ENCODE data around the gene FERMT2.

The FERMT2 gene

DNA sequence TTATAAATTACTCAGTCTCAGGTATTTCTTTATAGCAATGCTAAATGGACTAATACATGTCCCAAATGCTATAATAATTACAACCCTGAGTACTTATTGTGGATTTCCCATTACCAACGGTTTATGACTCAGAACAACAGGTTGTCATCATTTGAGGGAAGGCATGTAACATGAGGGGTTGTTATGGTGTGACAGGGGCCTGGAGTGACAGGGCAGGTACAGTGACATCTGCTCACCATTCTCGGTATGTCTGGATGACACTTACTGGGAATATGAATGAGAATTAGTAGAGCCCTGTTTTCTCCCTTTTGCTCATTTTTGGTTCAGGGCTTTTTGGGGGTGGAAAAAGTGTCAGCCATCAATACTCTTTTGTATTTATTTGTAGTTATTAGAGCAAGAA, 36.2 kb upstream of the FERMT2 start:
- no peak for DNase-seq (ENCODE audit: extremely low read depth, low read depth)
- TF ChIP-seq, protein P1, sequence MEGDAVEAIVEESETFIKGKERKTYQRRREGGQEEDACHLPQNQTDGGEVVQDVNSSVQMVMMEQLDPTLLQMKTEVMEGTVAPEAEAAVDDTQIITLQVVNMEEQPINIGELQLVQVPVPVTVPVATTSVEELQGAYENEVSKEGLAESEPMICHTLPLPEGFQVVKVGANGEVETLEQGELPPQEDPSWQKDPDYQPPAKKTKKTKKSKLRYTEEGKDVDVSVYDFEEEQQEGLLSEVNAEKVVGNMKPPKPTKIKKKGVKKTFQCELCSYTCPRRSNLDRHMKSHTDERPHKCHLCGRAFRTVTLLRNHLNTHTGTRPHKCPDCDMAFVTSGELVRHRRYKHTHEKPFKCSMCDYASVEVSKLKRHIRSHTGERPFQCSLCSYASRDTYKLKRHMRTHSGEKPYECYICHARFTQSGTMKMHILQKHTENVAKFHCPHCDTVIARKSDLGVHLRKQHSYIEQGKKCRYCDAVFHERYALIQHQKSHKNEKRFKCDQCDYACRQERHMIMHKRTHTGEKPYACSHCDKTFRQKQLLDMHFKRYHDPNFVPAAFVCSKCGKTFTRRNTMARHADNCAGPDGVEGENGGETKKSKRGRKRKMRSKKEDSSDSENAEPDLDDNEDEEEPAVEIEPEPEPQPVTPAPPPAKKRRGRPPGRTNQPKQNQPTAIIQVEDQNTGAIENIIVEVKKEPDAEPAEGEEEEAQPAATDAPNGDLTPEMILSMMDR (IDR thresholded peaks at IDR 0.05; ENCODE audit: low read depth, low read length): no peak

DNA sequence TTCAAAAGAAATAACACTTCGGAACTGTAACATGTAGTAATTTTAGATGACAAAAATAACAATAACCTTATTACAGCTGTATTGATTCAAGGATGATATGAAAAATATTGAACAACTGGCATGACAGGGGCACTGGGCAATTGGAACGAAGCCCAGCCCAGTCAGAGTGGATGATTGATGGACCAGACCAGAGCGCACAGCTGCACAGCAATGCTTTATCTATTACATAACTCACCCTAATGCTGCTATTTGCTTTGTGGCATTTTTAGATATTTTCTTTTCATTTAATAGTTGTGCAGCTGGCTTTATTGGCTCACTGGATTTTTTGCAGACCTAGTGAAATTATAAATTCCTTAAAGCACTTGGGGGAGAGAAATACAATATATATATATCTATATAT, 26.9 kb upstream of the FERMT2 start:
- TF ChIP-seq, protein P1 (IDR thresholded peaks at IDR 0.05; ENCODE audit: low read depth, low read length): no peak
- no peak for DNase-seq (ENCODE audit: extremely low read depth, low read depth)

DNA sequence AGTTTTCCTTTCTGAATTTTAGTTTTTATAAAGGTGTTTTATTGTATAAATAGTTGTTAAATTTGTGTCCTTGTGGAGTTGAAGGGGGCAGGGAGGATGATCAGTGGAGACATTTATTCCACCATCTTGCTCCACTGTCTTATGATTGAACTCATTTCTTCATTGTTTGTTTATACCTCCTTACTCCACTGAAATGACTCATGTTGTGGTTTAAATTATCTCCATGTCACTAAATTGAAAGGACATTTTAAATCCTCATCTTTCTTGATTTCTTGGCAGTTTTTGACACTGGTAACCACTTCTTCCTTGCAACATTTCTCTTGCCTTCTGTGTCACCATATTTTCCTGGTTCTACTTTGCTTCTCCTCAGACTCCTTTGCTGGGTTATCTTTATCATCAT, 23.6 kb upstream of the FERMT2 start:
- DNase-seq (ENCODE audit: extremely low read depth, low read depth): peak; percentile 56

DNA sequence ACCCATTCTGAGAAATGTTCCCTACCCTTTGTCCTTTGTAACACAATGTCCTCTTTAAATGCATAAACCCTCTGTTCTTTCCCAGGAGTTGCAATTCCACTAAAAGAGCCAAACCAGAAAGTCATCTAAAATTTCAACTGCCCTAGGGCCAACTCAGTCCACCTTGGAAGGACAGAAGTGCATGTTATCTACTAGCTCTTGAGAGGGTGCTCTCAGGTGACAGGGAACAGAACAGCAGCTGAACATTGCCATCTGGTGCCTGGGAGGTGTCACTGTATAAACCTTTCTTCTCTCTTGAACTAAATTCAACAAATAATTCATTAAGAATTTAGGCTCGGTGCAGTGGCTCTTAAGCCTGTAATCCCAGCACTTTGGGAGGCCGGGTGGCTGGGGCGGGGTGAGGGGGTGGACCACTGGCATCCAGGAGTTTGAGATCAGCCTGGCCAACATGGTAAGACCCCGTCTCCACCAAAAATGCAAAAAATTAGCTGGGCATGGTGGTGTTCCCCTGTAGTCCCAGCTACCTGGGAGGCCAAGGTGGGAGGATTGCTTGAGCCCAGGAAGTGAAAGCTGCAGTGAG, 10.3 kb upstream of the FERMT2 start:
- TF ChIP-seq, protein P1 (IDR thresholded peaks at IDR 0.05; ENCODE audit: low read depth, low read length): peak; percentile 50
- DNase-seq (ENCODE audit: extremely low read depth, low read depth): no peak

More for the DNA sequence above, 23.6 kb upstream of the FERMT2 start:
- TF ChIP-seq, protein P1 (IDR thresholded peaks at IDR 0.05; ENCODE audit: low read depth, low read length): no peak

DNA sequence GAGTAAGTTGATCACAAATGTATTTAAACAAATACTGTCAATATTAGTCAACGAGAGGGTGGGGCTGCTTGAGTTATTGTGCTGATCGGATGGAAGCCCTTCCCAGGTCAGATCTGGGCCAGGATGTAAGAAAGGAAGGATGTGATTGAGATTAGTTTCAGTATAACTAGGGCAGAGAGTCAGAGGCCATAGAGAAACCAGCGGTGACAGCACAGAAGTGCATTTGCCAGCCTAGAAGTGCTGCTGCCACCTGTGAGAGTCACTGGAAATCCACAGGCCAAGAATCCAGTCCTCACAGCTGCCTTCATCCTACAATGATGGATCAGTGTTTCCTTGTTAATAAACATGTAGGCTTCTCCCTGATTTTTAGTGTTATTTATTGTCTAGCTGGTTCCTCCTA, 9.8 kb upstream of the FERMT2 start:
- no peak for DNase-seq (ENCODE audit: extremely low read depth, low read depth)

DNA sequence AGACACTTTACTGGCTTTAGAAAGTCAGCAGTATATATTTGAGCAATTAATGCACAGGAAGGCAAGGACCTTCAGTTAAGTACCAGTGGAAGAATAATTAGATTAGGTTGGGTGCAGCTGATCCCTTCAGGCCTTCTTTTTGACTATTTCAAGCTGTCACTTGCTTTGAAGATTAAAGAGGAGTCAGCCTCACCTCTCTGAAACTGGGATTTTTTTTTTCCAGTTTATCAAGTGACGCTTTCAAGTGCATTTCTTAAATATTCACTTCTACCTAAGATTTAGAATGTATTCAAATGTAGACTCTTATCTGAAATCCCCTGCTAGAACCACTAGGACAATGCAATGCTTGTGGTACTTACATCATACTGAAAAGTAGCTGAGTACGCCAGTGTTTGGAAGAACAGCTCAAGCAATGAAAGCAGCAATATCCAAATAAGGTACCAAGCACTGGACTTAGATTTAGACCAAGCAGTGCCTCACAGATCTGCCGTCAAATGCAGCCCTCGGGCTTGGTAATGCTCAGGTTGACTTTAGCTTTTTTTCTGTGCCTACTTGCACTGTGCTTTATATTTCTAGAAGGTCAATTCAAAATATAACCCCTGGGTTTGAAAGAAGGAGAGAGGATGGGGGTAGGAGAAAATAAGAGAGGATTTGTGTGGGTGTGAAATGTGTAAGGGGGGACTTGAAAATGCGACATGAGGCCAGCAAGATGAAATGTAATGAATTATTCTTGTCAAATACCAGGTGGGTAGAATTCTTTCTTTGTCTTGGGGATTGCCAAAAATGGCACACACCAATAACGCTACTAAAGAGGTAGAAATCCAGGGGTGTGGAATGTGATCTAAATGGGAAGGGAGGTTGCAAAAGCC, 3.7 kb upstream of the FERMT2 start:
- no peak for DNase-seq (ENCODE audit: extremely low read depth, low read depth)
- TF ChIP-seq, protein P1 (IDR thresholded peaks at IDR 0.05; ENCODE audit: low read depth, low read length): no peak

More for the DNA sequence above, 9.8 kb upstream of the FERMT2 start:
- TF ChIP-seq, protein P1 (IDR thresholded peaks at IDR 0.05; ENCODE audit: low read depth, low read length): no peak
